Neural progenitor cell (in vitro differentiated cells): Measurements from ENCODE around the gene PDE8B. TPM values are rescaled to one million over a fixed set of nuclear protein-coding genes. Genes with fewer than 3 reads are reported as not detected.

Source experiments
- DNase-seq: peaks from one replicate; pipeline ENCODE4 v3.0.0-alpha.2; 2016; ENCODE audit warnings: low spot score
- H2AFZ ChIP-seq: fragments of 200-600 bp; sonication (generic); replicated peaks from 2 replicates; pipeline ENCODE4 v1.6.1; 2016; ENCODE audit warnings: antibody characterized with exemption
- H3F3A ChIP-seq: fragments of 200-600 bp; sonication (generic); 2 replicates; pipeline ENCODE4 v1.6.1; 2016; ENCODE audit warnings: antibody characterized with exemption, low read depth
- H3K27ac ChIP-seq: fragments of 200-600 bp; sonication (generic); 2 replicates; pipeline ENCODE4 v1.5.1; 2016; ENCODE audit warnings: mild to moderate bottlenecking
- H3K27me3 ChIP-seq: fragments of 200-600 bp; sonication (generic); 2 replicates; pipeline ENCODE4 v1.6.1; 2016; ENCODE audit warnings: mild to moderate bottlenecking, moderate library complexity
- H3K36me3 ChIP-seq: fragments of 200-600 bp; sonication (generic); 2 replicates; pipeline ENCODE4 v1.5.1; 2016
- H3K4me1 ChIP-seq: fragments of 200-600 bp; sonication (generic); 2 replicates; pipeline ENCODE4 v1.6.1; 2016; ENCODE audit warnings: mixed run types
- H3K4me2 ChIP-seq: fragments of 200-600 bp; sonication (generic); 2 replicates; pipeline ENCODE4 v1.6.1; 2016
- H3K4me3 ChIP-seq: fragments of 200-600 bp; sonication (generic); 2 replicates; pipeline ENCODE4 v1.5.1; 2016
- H3K79me2 ChIP-seq: fragments of 200-600 bp; sonication (generic); 2 replicates; pipeline ENCODE4 v1.6.1; 2016; ENCODE audit warnings: low read depth
- H3K9ac ChIP-seq: fragments of 200-600 bp; sonication (generic); 2 replicates; pipeline ENCODE4 v1.6.1; 2016
- H3K9me3 ChIP-seq: fragments of 200-600 bp; sonication (generic); 2 replicates; pipeline ENCODE4 v1.5.1; 2016; ENCODE audit warnings: low read depth
- H4K20me1 ChIP-seq: fragments of 200-600 bp; sonication (generic); 2 replicates; pipeline ENCODE4 v1.6.1; 2016; ENCODE audit warnings: low read depth
- H3K27ac Mint-ChIP-seq: 3 replicates; pipeline ENCODE4 v1.8.0; 2021; ENCODE audit warnings: mixed read lengths
- H3K27me3 Mint-ChIP-seq: 2 replicates; pipeline ENCODE4 v1.8.0; 2022; ENCODE audit warnings: low read depth, mild to moderate bottlenecking, inconsistent platforms, moderate library complexity, mixed read lengths; ENCODE audit not compliant: insufficient read depth
- H3K36me3 Mint-ChIP-seq: 3 replicates; pipeline ENCODE4 v1.8.0; 2021; ENCODE audit warnings: mixed read lengths
- H3K4me1 Mint-ChIP-seq: 3 replicates; pipeline ENCODE4 v1.8.0; 2021; ENCODE audit warnings: mixed read lengths
- H3K4me3 Mint-ChIP-seq: 3 replicates; pipeline ENCODE4 v1.8.0; 2021; ENCODE audit warnings: mild to moderate bottlenecking, moderate library complexity, mixed read lengths
- H3K9me3 Mint-ChIP-seq: 3 replicates; pipeline ENCODE4 v1.8.0; 2020; ENCODE audit warnings: mixed read lengths
- EZH2 ChIP-seq: fragments of 200-600 bp; sonication (generic); IDR thresholded peaks from 2 replicates; pipeline ENCODE4 v1.6.1; 2017; ENCODE audit warnings: antibody characterized with exemption, mild to moderate bottlenecking, moderate library complexity
- EZH2phosphoT487 ChIP-seq: fragments of 200-600 bp; sonication (generic); IDR thresholded peaks from 2 replicates; pipeline ENCODE4 v1.6.1; 2017; ENCODE audit warnings: antibody characterized with exemption
- total RNA-seq: library from RNA; depleted of rRNA; stranded (reverse); fragments of >200 nt; gene quantifications from 2 replicates; pipeline ENCODE4 v1.2.3, GENCODE V29; 2015; ENCODE audit warnings: low replicate concordance
- TF ChIP-seq, protein P1 (sequence below): fragments of 200-600 bp; sonication (generic); IDR thresholded peaks from 2 replicates; pipeline ENCODE4 v1.5.1; 2017; ENCODE audit warnings: antibody characterized with exemption, mild to moderate bottlenecking

Gene PDE8B
- total RNA-seq, 1 donor from 2014 or later = 4.3 TPM

DNA sequence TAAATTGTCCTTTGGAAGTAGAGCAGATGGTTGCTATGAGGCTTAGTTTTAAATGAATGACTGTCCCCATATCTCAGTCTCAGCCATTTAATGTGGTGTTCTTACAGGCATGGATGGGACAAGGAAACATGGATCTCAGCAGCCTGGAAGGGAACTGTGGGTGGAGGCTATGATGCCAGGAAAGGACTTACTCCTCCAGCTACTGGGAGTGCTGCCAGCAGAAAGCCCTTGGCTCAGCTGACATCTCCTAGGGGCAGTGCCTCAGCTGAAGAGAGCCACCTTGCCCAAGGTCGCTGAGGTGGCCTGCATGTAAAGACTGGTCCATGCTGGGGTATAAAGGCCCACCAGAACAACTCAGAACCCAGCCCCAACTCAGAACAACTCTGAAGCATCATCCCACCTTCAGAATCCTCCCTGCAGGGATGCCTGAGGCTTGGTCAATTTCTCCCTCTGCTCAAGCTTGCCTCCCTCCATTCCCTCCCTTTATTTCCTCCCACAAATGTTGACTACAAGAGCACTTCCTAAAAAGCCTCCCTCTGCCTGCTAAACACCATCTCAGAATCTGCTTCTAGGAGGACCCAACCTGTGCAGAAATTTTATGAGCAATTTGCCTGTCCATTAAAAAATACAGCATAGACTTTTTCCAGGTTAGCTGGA lies 1.8 kb upstream of the PDE8B start:
- TF ChIP-seq, protein P1, sequence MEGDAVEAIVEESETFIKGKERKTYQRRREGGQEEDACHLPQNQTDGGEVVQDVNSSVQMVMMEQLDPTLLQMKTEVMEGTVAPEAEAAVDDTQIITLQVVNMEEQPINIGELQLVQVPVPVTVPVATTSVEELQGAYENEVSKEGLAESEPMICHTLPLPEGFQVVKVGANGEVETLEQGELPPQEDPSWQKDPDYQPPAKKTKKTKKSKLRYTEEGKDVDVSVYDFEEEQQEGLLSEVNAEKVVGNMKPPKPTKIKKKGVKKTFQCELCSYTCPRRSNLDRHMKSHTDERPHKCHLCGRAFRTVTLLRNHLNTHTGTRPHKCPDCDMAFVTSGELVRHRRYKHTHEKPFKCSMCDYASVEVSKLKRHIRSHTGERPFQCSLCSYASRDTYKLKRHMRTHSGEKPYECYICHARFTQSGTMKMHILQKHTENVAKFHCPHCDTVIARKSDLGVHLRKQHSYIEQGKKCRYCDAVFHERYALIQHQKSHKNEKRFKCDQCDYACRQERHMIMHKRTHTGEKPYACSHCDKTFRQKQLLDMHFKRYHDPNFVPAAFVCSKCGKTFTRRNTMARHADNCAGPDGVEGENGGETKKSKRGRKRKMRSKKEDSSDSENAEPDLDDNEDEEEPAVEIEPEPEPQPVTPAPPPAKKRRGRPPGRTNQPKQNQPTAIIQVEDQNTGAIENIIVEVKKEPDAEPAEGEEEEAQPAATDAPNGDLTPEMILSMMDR = no peak
- TF ChIP-seq EZH2phosphoT487 (no peak), EZH2 (no peak)
- Histone ChIP-seq H3K4me2 (no peak overlapping the region), H3K36me3 (no peaks in the 10 kb centered on the region), H3K9ac (no peak overlapping the region), H3K4me1 (peaks cover 11% of the 10 kb centered on the region), H4K20me1 (peaks cover 7% of the 10 kb centered on the region), H3K79me2 (no peaks in the 10 kb centered on the region), H2AFZ (no peak overlapping the region), H3K27ac (no peak overlapping the region), H3F3A (peaks cover 10% of the 10 kb centered on the region), H3K4me3 (no peak overlapping the region), H3K27me3 (peaks cover 78% of the 10 kb centered on the region), H3K9me3 (no peaks in the 10 kb centered on the region)
- DNase-seq = no peak
- Mint-ChIP-seq H3K9me3 (peaks cover 4% of the 10 kb centered on the region), H3K36me3 (peaks cover 3% of the 10 kb centered on the region), H3K4me3 (peak overlapping the region; percentile 91), H3K4me1 (peaks cover 11% of the 10 kb centered on the region), H3K27me3 (peaks cover 38% of the 10 kb centered on the region), H3K27ac (no peak overlapping the region)

DNA sequence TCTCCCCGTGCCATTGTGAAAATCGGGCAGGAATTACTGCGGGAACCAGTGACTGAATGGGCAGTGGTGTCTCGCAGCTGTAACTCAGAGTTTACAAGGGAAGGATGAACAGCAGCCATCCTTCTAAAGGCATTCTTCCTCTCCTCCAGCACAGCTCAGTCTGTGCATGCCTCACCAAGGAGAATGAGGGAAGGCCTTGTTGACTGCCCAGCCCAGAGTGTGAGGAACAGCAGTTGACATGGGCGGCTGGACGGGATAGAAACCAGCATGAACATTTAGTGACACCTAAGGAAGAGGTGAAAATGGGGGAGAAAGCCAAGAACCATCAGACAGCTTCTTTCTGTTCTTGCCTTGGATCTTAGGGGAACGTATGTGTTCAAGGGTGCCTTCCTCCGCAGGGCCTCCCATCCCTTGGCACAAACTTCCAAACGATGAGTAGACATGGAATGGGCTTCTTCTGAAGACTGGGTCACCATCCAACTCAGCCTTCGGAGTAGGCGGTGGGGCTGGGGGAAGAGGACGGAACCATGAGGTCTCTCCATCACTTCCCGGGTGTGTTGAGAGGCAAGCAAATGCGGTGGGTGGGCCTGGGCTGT lies 887 bp upstream of the PDE8B start:
- Histone ChIP-seq H3K9ac (no peak overlapping the region), H3K9me3 (no peaks in the 10 kb centered on the region), H3F3A (peaks cover 10% of the 10 kb centered on the region), H3K27me3 (peaks cover 88% of the 10 kb centered on the region), H3K4me3 (peak overlapping the region; percentile 66), H3K4me1 (peaks cover 11% of the 10 kb centered on the region), H3K36me3 (no peaks in the 10 kb centered on the region), H4K20me1 (peaks cover 7% of the 10 kb centered on the region), H2AFZ (peak overlapping the region; percentile 76), H3K27ac (no peak overlapping the region), H3K4me2 (peak overlapping the region; percentile 91), H3K79me2 (no peaks in the 10 kb centered on the region)
- peak overlapping the region; percentile 91 for H3K4me3 Mint-ChIP-seq
- peaks cover 11% of the 10 kb centered on the region for H3K4me1 Mint-ChIP-seq
- no peak overlapping the region for H3K27ac Mint-ChIP-seq
- H3K9me3 Mint-ChIP-seq = peaks cover 4% of the 10 kb centered on the region
- peaks cover 38% of the 10 kb centered on the region for H3K27me3 Mint-ChIP-seq
- peaks cover 3% of the 10 kb centered on the region for H3K36me3 Mint-ChIP-seq
- peak; percentile 8 for DNase-seq
- TF ChIP-seq, protein P1 = no peak
- TF ChIP-seq EZH2 = peak; percentile 73

- peak overlapping the region; percentile 81 for H3K4me3 Mint-ChIP-seq
- Histone ChIP-seq H3K9ac (no peak overlapping the region), H3K4me2 (peak overlapping the region; percentile 91), H3K9me3 (no peaks in the 10 kb centered on the region), H3K36me3 (no peaks in the 10 kb centered on the region), H3K27me3 (peaks cover 90% of the 10 kb centered on the region), H2AFZ (peak overlapping the region; percentile 84), H3F3A (peaks cover 10% of the 10 kb centered on the region), H3K27ac (no peak overlapping the region), H3K4me3 (peak overlapping the region; percentile 66), H3K4me1 (peaks cover 5% of the 10 kb centered on the region), H4K20me1 (peaks cover 7% of the 10 kb centered on the region), H3K79me2 (no peaks in the 10 kb centered on the region)
- DNase-seq = peak; percentile 59
- peaks cover 4% of the 10 kb centered on the region for H3K9me3 Mint-ChIP-seq
- TF ChIP-seq EZH2phosphoT487 = peak; percentile 84
- TF ChIP-seq, protein P1 = no peak
- TF ChIP-seq EZH2 = peak; percentile 93
- H3K27ac Mint-ChIP-seq = no peak overlapping the region
- H3K27me3 Mint-ChIP-seq = peaks cover 40% of the 10 kb centered on the region
- peaks cover 3% of the 10 kb centered on the region for H3K36me3 Mint-ChIP-seq
- peaks cover 11% of the 10 kb centered on the region for H3K4me1 Mint-ChIP-seq
These were observed 647 bp downstream of the PDE8B start for GRCh38 chr5:77210964-77211690.
